GM13976 (cell line): ENCODE measurements around the gene GRM1.

Source experiments
- DNase-seq: peaks from one replicate; pipeline ENCODE4 v3.0.0; 2012; ENCODE audit warnings: low spot score
- CTCF ChIP-seq: IDR thresholded peaks from 2 replicates; pipeline ENCODE4 v1.5.1; 2012; ENCODE audit warnings: borderline replicate concordance, mild to moderate bottlenecking; ENCODE audit not compliant: insufficient read depth; ENCODE audit errors: extremely low read depth, missing control alignments, control extremely low read depth
- in situ Hi-C: fragments of 300-500 bp; cut with MboI; formaldehyde crosslinking; loops from one replicate; pipeline ENCODE4 v1.12.0; 2022; ENCODE audit warnings: low sequenced_read_pairs, mixed read lengths, inconsistent platforms; ENCODE audit not compliant: unreplicated experiment

Gene GRM1

GRCh38 chr6:146284311-146284710, 255.4 kb downstream of the GRM1 start:
- DNase-seq = no peak

GRCh38 chr6:146286961-146287360, 258.1 kb downstream of the GRM1 start:
- no peak for TF ChIP-seq CTCF
- no peak for DNase-seq
- in situ Hi-C loops = no loop called here

More at GRCh38 chr6:146284311-146284710, 255.4 kb downstream of the GRM1 start:
- no peak for TF ChIP-seq CTCF
- in situ Hi-C loops = no loop called here

GRCh38 chr6:146287691-146288369, 259.0 kb downstream of the GRM1 start:
- no peak for DNase-seq
- TF ChIP-seq CTCF = no peak
- in situ Hi-C loops = no loop called here

GRCh38 chr6:146289816-146290588, 261.1 kb downstream of the GRM1 start:
- no peak for TF ChIP-seq CTCF
- DNase-seq = no peak
- in situ Hi-C loops = no loop called here

GRCh38 chr6:146290589-146290901, 261.7 kb downstream of the GRM1 start:
- in situ Hi-C loops = no loop called here
- TF ChIP-seq CTCF = no peak
- no peak for DNase-seq

GRCh38 chr6:146292506-146292905, 263.6 kb downstream of the GRM1 start:
- no peak for TF ChIP-seq CTCF
- DNase-seq = no peak
- in situ Hi-C loops = no loop called here
